BLaER1 treated with 17β-estradiol and CSF1 and Interleukin-3, amounts not matched to agents 10 nM and 100 nM (cell line): ENCODE data around the gene ZNF132.

Experiments used
- H3K27ac ChIP-seq, 11 experiments: shearing (Covaris generic); formaldehyde crosslinking; 2 replicates each; pipeline ENCODE4 v1.8.1; 2022
- H3K27me3 ChIP-seq, 11 experiments: shearing (Covaris generic); formaldehyde crosslinking; 2 replicates each; pipeline ENCODE4 v1.8.1; 2022
- H3K36me3 ChIP-seq, 11 experiments: shearing (Covaris generic); formaldehyde crosslinking; 2 replicates each; pipeline ENCODE4 v1.8.1; 2022
- H3K4me1 ChIP-seq, 10 experiments: shearing (Covaris generic); formaldehyde crosslinking; 2 replicates each; pipeline ENCODE4 v1.8.1; 2022
- H3K4me2 ChIP-seq, 11 experiments: shearing (Covaris generic); formaldehyde crosslinking; 2 replicates each; pipeline ENCODE4 v1.8.1; 2022
- H3K4me3 ChIP-seq, 10 experiments: shearing (Covaris generic); formaldehyde crosslinking; 2 replicates each; pipeline ENCODE4 v1.8.1; 2022
- H3K9ac ChIP-seq, 11 experiments: shearing (Covaris generic); formaldehyde crosslinking; 2 replicates each; pipeline ENCODE4 v1.8.1; 2022
- H3K9me3 ChIP-seq, 11 experiments: shearing (Covaris generic); formaldehyde crosslinking; replicated peaks in 1 of 11; 2 replicates each; pipeline ENCODE4 v1.8.1; 2022
- H4K20me1 ChIP-seq, 11 experiments: shearing (Covaris generic); formaldehyde crosslinking; 2 replicates each; pipeline ENCODE4 v1.8.1; 2022
- Cebpa-rat ChIP-seq, 11 experiments: shearing (Covaris generic); IDR thresholded peaks; 2 replicates each; pipeline ENCODE4 v1.8.1; 2022

Gene ZNF132

GRCh38 chr19:58392945-58393724 is 46.8 kb downstream of the ZNF132 start:
- peaks cover 0 to 16% (median 7%) of the 10 kb centered on the region in 11 experiments; a peak in 12 of 22 replicates for H3K27me3 ChIP-seq
- no peak overlapping the region for H3K27ac ChIP-seq
- no peak overlapping the region for H3K4me2 ChIP-seq
- H3K36me3 ChIP-seq = peaks cover 73 to 92% (median 82%) of the 10 kb centered on the region in 11 experiments
- peaks cover 60 to 100% (median 95%) of the 10 kb centered on the region in 11 experiments; a peak in 21 of 22 replicates for H4K20me1 ChIP-seq
- H3K9me3 ChIP-seq = no peaks in the 10 kb centered on the region
- no peak overlapping the region; a peak in 2 of 22 replicates for H3K9ac ChIP-seq
- peaks cover 23 to 47% (median 36%) of the 10 kb centered on the region in 10 experiments for H3K4me1 ChIP-seq
- no peak overlapping the region for H3K4me3 ChIP-seq
- TF ChIP-seq Cebpa-rat (IDR thresholded peaks at IDR 0.05) = no peak

GRCh38 chr19:58388175-58388526 is 51.8 kb downstream of the ZNF132 start:
- Histone ChIP-seq H3K9me3 (no peaks in the 10 kb centered on the region), H3K9ac (peak overlapping the region; percentile 89 to 98 (median 95)), H3K4me3 (peak overlapping the region; percentile 80 to 96 (median 90)), H3K4me1 (peaks cover 51 to 81% (median 68%) of the 10 kb centered on the region in 10 experiments), H3K27me3 (no peaks in the 10 kb centered on the region), H3K27ac (peak overlapping the region in 9 of 11 experiments; percentile 95 to 99 (median 97); a peak in 19 of 22 replicates), H4K20me1 (peaks cover 46 to 60% (median 58%) of the 10 kb centered on the region in 11 experiments; a peak in 21 of 22 replicates), H3K36me3 (peaks cover 51 to 56% (median 54%) of the 10 kb centered on the region in 11 experiments), H3K4me2 (peak overlapping the region; percentile 88 to 99 (median 96))
- no peak for TF ChIP-seq Cebpa-rat (IDR thresholded peaks at IDR 0.05)

GRCh38 chr19:58387338-58388174 is 52.4 kb downstream of the ZNF132 start:
- no peaks in the 10 kb centered on the region for H3K9me3 ChIP-seq
- H4K20me1 ChIP-seq = peaks cover 40 to 54% (median 52%) of the 10 kb centered on the region in 11 experiments; a peak in 21 of 22 replicates
- H3K27ac ChIP-seq = peak overlapping the region; percentile 93 to 99 (median 96)
- H3K9ac ChIP-seq = peak overlapping the region; percentile 89 to 98 (median 95)
- H3K36me3 ChIP-seq = peaks cover 45 to 50% (median 48%) of the 10 kb centered on the region in 11 experiments
- TF ChIP-seq Cebpa-rat (IDR thresholded peaks at IDR 0.05) = no peak
- H3K4me3 ChIP-seq = peak overlapping the region; percentile 80 to 96 (median 90)
- peak overlapping the region; percentile 88 to 99 (median 96) for H3K4me2 ChIP-seq
- H3K4me1 ChIP-seq = peaks cover 57 to 86% (median 74%) of the 10 kb centered on the region in 10 experiments
- H3K27me3 ChIP-seq = no peaks in the 10 kb centered on the region

- no peaks in the 10 kb centered on the region for H3K27me3 ChIP-seq
- H3K4me2 ChIP-seq = peak within 1 kb of the TSS; percentile 95 to 99 (median 98)
- TF ChIP-seq Cebpa-rat (IDR thresholded peaks at IDR 0.05) = no peak
- H3K9ac ChIP-seq = peak within 1 kb of the TSS; percentile 89 to 98 (median 95)
- H3K4me3 ChIP-seq = peak within 1 kb of the TSS; percentile 80 to 96 (median 90)
- H4K20me1 ChIP-seq = peaks cover 32 to 46% (median 44%) of the 10 kb centered on the region in 11 experiments; a peak in 21 of 22 replicates
- no peaks in the 10 kb centered on the region for H3K9me3 ChIP-seq
- H3K4me1 ChIP-seq = peaks cover 65 to 88% (median 81%) of the 10 kb centered on the region in 10 experiments
- H3K36me3 ChIP-seq = peaks cover 37 to 42% (median 40%) of the 10 kb centered on the region in 11 experiments
- peak within 1 kb of the TSS; percentile 93 to 99 (median 96) for H3K27ac ChIP-seq
Observed at GRCh38 chr19:58386576-58387337, 53.2 kb downstream of the ZNF132 start, which contains the start of gene RPS5. Gene RPS5 (plus strand): TSS chr19:58387269. CDS start chr19:58388138, 869 bp downstream.

GRCh38 chr19:58385891-58386575 is 53.9 kb downstream of the ZNF132 start:
- Histone ChIP-seq H4K20me1 (peaks cover 25 to 39% (median 36%) of the 10 kb centered on the region in 11 experiments; a peak in 21 of 22 replicates), H3K27ac (peak overlapping the region; percentile 93 to 99 (median 96)), H3K4me1 (peaks cover 66 to 83% (median 78%) of the 10 kb centered on the region in 10 experiments), H3K4me3 (peak overlapping the region; percentile 80 to 96 (median 90)), H3K4me2 (peak overlapping the region; percentile 89 to 99 (median 97)), H3K9me3 (no peaks in the 10 kb centered on the region), H3K36me3 (peaks cover 30 to 34% (median 33%) of the 10 kb centered on the region in 11 experiments), H3K27me3 (no peaks in the 10 kb centered on the region), H3K9ac (peak overlapping the region; percentile 89 to 98 (median 95))
- no peak for TF ChIP-seq Cebpa-rat (IDR thresholded peaks at IDR 0.05)

- Histone ChIP-seq H3K36me3 (peaks cover 23 to 28% (median 27%) of the 10 kb centered on the region in 11 experiments), H3K27ac (peak overlapping the region; percentile 93 to 99 (median 96); a peak in 21 of 22 replicates), H3K27me3 (no peaks in the 10 kb centered on the region), H3K4me2 (peak overlapping the region; percentile 89 to 99 (median 97)), H3K4me3 (peak overlapping the region in 8 of 10 experiments; percentile 80 to 96 (median 89); a peak in 15 of 20 replicates), H4K20me1 (peaks cover 20 to 33% (median 30%) of the 10 kb centered on the region in 11 experiments; a peak in 21 of 22 replicates), H3K9ac (peak overlapping the region; percentile 89 to 98 (median 95)), H3K4me1 (peaks cover 63 to 77% (median 72%) of the 10 kb centered on the region in 10 experiments), H3K9me3 (no peaks in the 10 kb centered on the region)
- TF ChIP-seq Cebpa-rat (IDR thresholded peaks at IDR 0.05) = no peak
Observed at GRCh38 chr19:58385313-58385890, 54.6 kb downstream of the ZNF132 start.

GRCh38 chr19:58382997-58383603 is 56.9 kb downstream of the ZNF132 start:
- peaks cover under 1 to 5% (median 4%) of the 10 kb centered on the region in 11 experiments; a peak in 19 of 22 replicates for H3K36me3 ChIP-seq
- H4K20me1 ChIP-seq = peaks cover 3 to 9% (median 7%) of the 10 kb centered on the region in 11 experiments; a peak in 19 of 22 replicates
- H3K4me2 ChIP-seq = peak overlapping the region; percentile 81 to 99 (median 95)
- H3K9ac ChIP-seq = peak overlapping the region in 10 of 11 experiments; percentile 81 to 96 (median 90); a peak in 19 of 22 replicates
- no peaks in the 10 kb centered on the region for H3K27me3 ChIP-seq
- H3K27ac ChIP-seq = peak overlapping the region in 10 of 11 experiments; percentile 26 to 96 (median 93); a peak in 16 of 22 replicates
- H3K4me3 ChIP-seq = peak overlapping the region in 3 of 10 experiments; percentile 21 to 80 (median 76); a peak in 5 of 20 replicates
- no peaks in the 10 kb centered on the region for H3K9me3 ChIP-seq
- TF ChIP-seq Cebpa-rat (IDR thresholded peaks at IDR 0.05) = no peak
- peaks cover 58 to 75% (median 70%) of the 10 kb centered on the region in 10 experiments for H3K4me1 ChIP-seq
